Activated CD8-positive, alpha-beta T cell treated with anti-CD3 and anti-CD28 coated beads, Interleukin-2, amount 10 ng/mL, durations not matched to agents 7 days and 5 days (primary cell): ENCODE results near the gene TNRC6C. TPM values are rescaled to one million over a fixed set of nuclear protein-coding genes. Genes with fewer than 3 reads are reported as not detected.

Source experiments
- ATAC-seq: fragments of 150-1000 bp; cut with Tn5 transposase; one replicate; pipeline ENCODE4 v1.10.0; 2021; ENCODE audit warnings: moderate library complexity
- CTCF ChIA-PET: fragments of 350-600 bp; sonication (Branson Sonifier 250); formaldehyde crosslinking; loops from one replicate; lab custom pipeline; 2021; ENCODE audit warnings: antibody characterized with exemption; lab: Charles Lee
- POLR2A ChIA-PET: fragments of 350-600 bp; sonication (Branson Sonifier 250); formaldehyde crosslinking; loops from one replicate; lab custom pipeline; 2021; ENCODE audit warnings: antibody characterized with exemption; lab: Charles Lee
- DNase-seq: peaks from one replicate; pipeline ENCODE4 v3.0.0-alpha.2; 2020
- H3K27ac Mint-ChIP-seq: one replicate; pipeline ENCODE4 v1.8.0; 2021; ENCODE audit warnings: mild to moderate bottlenecking, mixed read lengths
- H3K27me3 Mint-ChIP-seq: one replicate; pipeline ENCODE4 v1.8.0; 2021; ENCODE audit warnings: low read depth, mixed read lengths
- H3K36me3 Mint-ChIP-seq: one replicate; pipeline ENCODE4 v1.8.0; 2021; ENCODE audit warnings: low read depth, mixed read lengths
- H3K4me1 Mint-ChIP-seq: one replicate; pipeline ENCODE4 v1.8.0; 2021; ENCODE audit warnings: low read depth, mixed read lengths
- H3K4me3 Mint-ChIP-seq: one replicate; pipeline ENCODE4 v1.8.0; 2021; ENCODE audit warnings: mild to moderate bottlenecking, mixed read lengths
- H3K9me3 Mint-ChIP-seq: one replicate; pipeline ENCODE4 v1.8.0; 2022; ENCODE audit warnings: mixed read lengths; ENCODE audit not compliant: insufficient read depth
- total RNA-seq, 2 experiments: library from RNA; stranded (reverse); gene quantifications; one replicate each; pipeline ENCODE4 v1.2.3, GENCODE V29; 2021

The TNRC6C gene
- total RNA-seq, 2 experiments from 2014 or later = 33.3 to 36.2 TPM

- Mint-ChIP-seq H3K4me1 (peaks cover 59% of the 10 kb centered on the region), H3K9me3 (no peaks in the 10 kb centered on the region), H3K27ac (no peak overlapping the region), H3K36me3 (peaks cover 65% of the 10 kb centered on the region), H3K27me3 (no peaks in the 10 kb centered on the region), H3K4me3 (no peak overlapping the region)
- ChIA-PET CTCF (interaction anchor here (0.9 to 6.3 kb wide), 2 partner anchors 19 to 70 kb away, joined by 3 to 63 read pairs; partner anchors contain the start of genes AFMID and TK1), POLR2A (interaction anchor here (0.9 to 4.6 kb wide), 3 partner anchors 9 to 18 kb away, joined by 3 to 36 read pairs (median 7); partner anchors contain the start of gene TMC8)
- ATAC-seq = no peak
- DNase-seq = no peak
Measured at GRCh38 chr17:78116411-78116810, 157.9 kb downstream of the TNRC6C start.

GRCh38 chr17:78117027-78117981 is 158.8 kb downstream of the TNRC6C start:
- Mint-ChIP-seq H3K27ac (peak overlapping the region; percentile 29), H3K9me3 (no peaks in the 10 kb centered on the region), H3K36me3 (peaks cover 73% of the 10 kb centered on the region), H3K4me1 (peaks cover 68% of the 10 kb centered on the region), H3K4me3 (peak overlapping the region; percentile 12), H3K27me3 (no peaks in the 10 kb centered on the region)
- CTCF ChIA-PET = interaction anchor here (1.2 to 11.1 kb wide), 2 partner anchors 13 to 19 kb away, joined by 4 to 133 read pairs; partner anchors contain the start of gene TMC8
- POLR2A ChIA-PET = interaction anchor here (1.3 to 13.9 kb wide), 3 partner anchors 10 to 22 kb away, joined by 7 to 182 read pairs (median 12); partner anchors contain the start of gene TMC6
- DNase-seq = no peak
- no peak for ATAC-seq

GRCh38 chr17:78118801-78119241 is 160.3 kb downstream of the TNRC6C start:
- H3K27ac Mint-ChIP-seq = no peak overlapping the region
- no peak overlapping the region for H3K4me3 Mint-ChIP-seq
- ChIA-PET POLR2A (interaction anchor here (2.3 to 13.9 kb wide), 3 partner anchors 9 to 21 kb away, joined by 12 to 182 read pairs (median 53); partner anchors contain the start of genes TMC6 and TMC8), CTCF (interaction anchor here (1.2 to 11.1 kb wide), 2 partner anchors 17 to 58 kb away, joined by 4 to 133 read pairs; no protein-coding TSS in a partner anchor)
- no peaks in the 10 kb centered on the region for H3K9me3 Mint-ChIP-seq
- no peaks in the 10 kb centered on the region for H3K27me3 Mint-ChIP-seq
- H3K4me1 Mint-ChIP-seq = peaks cover 69% of the 10 kb centered on the region
- no peak for DNase-seq
- H3K36me3 Mint-ChIP-seq = peaks cover 74% of the 10 kb centered on the region
- no peak for ATAC-seq

- Mint-ChIP-seq H3K4me1 (peaks cover 67% of the 10 kb centered on the region), H3K4me3 (peak overlapping the region; percentile 88), H3K9me3 (no peaks in the 10 kb centered on the region), H3K27me3 (no peaks in the 10 kb centered on the region), H3K36me3 (peaks cover 74% of the 10 kb centered on the region), H3K27ac (peak overlapping the region; percentile 95)
- ChIA-PET CTCF (interaction anchor here (0.6 to 11.1 kb wide), 4 partner anchors 10 to 130 kb away, joined by 3 to 133 read pairs (median 7); partner anchors contain the start of gene TMC8), POLR2A (interaction anchor here (0.8 to 13.9 kb wide), 3 partner anchors 8 to 19 kb away, joined by 3 to 182 read pairs (median 53); partner anchors contain the start of gene TMC8)
- DNase-seq (no peak), ATAC-seq (no peak)
Measured at GRCh38 chr17:78120537-78120936, 162.0 kb downstream of the TNRC6C start.

DNA sequence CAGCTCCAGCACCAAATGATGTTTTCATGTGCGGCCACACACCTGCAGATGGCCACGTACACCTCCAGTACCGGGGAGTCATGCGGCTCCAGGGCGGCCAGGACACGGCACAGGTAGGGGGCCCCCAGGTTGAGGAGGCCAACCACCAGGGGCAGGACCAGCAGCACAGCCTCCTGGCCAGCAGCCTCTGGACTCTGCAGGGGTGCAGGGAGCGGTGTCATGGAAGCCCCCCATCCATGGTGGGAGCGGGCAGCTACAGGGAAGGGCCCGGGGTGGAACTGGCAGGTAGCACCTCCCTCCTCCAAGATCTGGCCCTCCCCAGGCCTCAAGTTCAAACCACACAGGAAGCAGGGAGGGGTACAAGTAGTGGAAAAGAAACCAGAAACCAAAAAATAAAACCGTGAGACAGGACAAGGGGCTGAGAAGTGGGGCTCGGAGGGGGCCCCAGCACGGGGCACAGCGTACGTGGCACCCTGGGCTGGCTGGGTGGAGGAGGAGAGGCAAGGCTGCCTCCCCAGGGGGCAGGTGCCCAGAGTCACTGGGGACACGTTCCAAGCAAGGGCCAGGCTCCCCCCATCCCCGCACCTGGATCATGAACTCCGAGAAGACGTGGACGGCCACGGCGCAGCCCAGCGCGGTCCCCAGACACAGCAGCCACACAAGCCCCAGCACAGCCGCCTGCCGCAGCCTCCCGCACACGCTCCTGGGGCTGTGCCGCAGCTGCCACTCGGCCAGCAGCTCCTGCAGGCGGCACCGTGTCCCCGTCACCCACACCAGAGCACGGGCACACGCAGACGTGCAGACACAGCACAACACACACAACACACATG is 162.7 kb downstream of the TNRC6C start:
- Mint-ChIP-seq H3K9me3 (no peaks in the 10 kb centered on the region), H3K36me3 (peaks cover 77% of the 10 kb centered on the region), H3K27me3 (no peaks in the 10 kb centered on the region), H3K4me3 (peak overlapping the region; percentile 88), H3K4me1 (peaks cover 69% of the 10 kb centered on the region), H3K27ac (peak overlapping the region; percentile 95)
- ATAC-seq = peak; percentile 68
- DNase-seq = peak; percentile 82
- CTCF ChIA-PET = interaction anchor here (0.6 to 11.1 kb wide), 4 partner anchors 9 to 129 kb away, joined by 3 to 133 read pairs (median 7); partner anchors contain the start of gene TMC8
- POLR2A ChIA-PET = interaction anchor here (0.8 to 13.9 kb wide), 4 partner anchors 8 to 18 kb away, joined by 3 to 182 read pairs (median 30); partner anchors contain the start of gene TMC8

GRCh38 chr17:78121801-78122215 is 163.3 kb downstream of the TNRC6C start:
- H3K4me1 Mint-ChIP-seq = peaks cover 72% of the 10 kb centered on the region
- DNase-seq = no peak
- CTCF ChIA-PET = interaction anchor here (1.4 to 11.1 kb wide), 3 partner anchors 8 to 128 kb away, joined by 4 to 133 read pairs (median 10); partner anchors contain the start of gene TMC8
- no peaks in the 10 kb centered on the region for H3K9me3 Mint-ChIP-seq
- no peaks in the 10 kb centered on the region for H3K27me3 Mint-ChIP-seq
- H3K36me3 Mint-ChIP-seq = peaks cover 80% of the 10 kb centered on the region
- H3K4me3 Mint-ChIP-seq = peak overlapping the region; percentile 88
- ATAC-seq = peak; percentile 13
- POLR2A ChIA-PET = interaction anchor here (1.5 to 13.9 kb wide), 3 partner anchors 9 to 18 kb away, joined by 6 to 182 read pairs (median 53); partner anchors contain the start of gene TMC8
- peak overlapping the region; percentile 95 for H3K27ac Mint-ChIP-seq

DNA sequence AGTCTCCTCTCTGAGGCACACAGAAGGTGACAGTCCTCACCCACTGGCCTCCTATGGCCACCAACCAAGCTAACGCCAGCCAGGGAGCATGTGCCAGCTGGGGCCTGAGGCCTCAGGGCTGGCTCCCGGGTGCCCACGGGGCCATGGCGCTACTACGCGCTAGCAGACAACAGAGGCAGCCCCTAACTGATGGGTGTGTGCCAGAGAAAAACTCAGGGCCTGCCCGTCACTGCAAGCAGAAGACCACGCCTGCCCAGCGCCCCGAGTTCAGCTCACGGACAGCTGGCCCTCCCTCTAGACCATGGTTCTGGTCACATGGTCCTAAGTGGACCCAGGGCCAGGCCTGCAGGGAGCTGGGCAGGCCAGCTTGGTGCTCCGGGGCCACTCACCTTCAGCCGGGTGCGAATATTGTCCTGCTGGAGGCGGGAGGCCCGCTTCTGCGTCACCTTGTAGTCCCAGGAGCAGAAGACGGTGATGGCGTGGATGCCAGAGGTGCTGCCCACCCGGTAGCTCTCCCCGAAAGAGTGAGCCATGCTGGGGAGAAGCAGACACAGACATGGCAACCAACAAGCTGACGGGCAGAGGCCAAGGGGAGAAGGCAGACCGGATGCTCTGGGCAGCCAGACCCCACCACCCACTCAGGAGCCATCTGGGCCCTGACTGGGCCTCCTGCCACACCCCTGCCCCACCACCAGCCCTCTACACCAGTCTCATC is 163.9 kb downstream of the TNRC6C start:
- ChIA-PET POLR2A (interaction anchor here (1.5 to 13.9 kb wide), 3 partner anchors 9 to 17 kb away, joined by 6 to 182 read pairs (median 53); partner anchors contain the start of gene TMC8), CTCF (interaction anchor here (2.8 to 11.1 kb wide), 2 partner anchors 8 to 14 kb away, joined by 10 to 133 read pairs; partner anchors contain the start of gene TMC8)
- DNase-seq (no peak), ATAC-seq (no peak)
- peaks cover 81% of the 10 kb centered on the region for H3K36me3 Mint-ChIP-seq
- H3K27ac Mint-ChIP-seq = peak overlapping the region; percentile 95
- no peaks in the 10 kb centered on the region for H3K27me3 Mint-ChIP-seq
- peak overlapping the region; percentile 88 for H3K4me3 Mint-ChIP-seq
- H3K9me3 Mint-ChIP-seq = no peaks in the 10 kb centered on the region
- peaks cover 72% of the 10 kb centered on the region for H3K4me1 Mint-ChIP-seq

DNA sequence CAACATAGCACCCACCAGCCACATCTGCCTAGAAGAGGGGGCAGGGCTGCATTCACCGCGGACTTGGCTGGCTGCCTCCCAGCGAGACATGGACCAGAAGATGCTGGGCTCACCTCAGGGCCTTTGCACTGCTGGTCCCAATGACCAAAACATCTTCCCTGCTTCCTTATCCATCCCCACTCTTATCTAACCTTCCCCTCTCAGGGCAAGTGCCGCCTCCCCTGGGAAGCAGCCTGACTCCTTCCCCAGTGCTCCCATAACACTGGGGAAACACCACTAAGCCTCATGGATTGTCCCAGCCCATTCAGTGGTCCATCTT is 164.4 kb downstream of the TNRC6C start:
- ChIA-PET POLR2A (interaction anchor here (1.5 to 13.9 kb wide), 3 partner anchors 8 to 17 kb away, joined by 6 to 182 read pairs (median 53); partner anchors contain the start of gene TMC8), CTCF (interaction anchor here (2.8 to 11.1 kb wide), 2 partner anchors 7 to 13 kb away, joined by 10 to 133 read pairs; partner anchors contain the start of gene TMC8)
- Mint-ChIP-seq H3K4me3 (peak overlapping the region; percentile 88), H3K27ac (peak overlapping the region; percentile 95), H3K9me3 (no peaks in the 10 kb centered on the region), H3K27me3 (no peaks in the 10 kb centered on the region), H3K36me3 (peaks cover 81% of the 10 kb centered on the region), H3K4me1 (peaks cover 69% of the 10 kb centered on the region)
- DNase-seq (no peak), ATAC-seq (no peak)

DNA sequence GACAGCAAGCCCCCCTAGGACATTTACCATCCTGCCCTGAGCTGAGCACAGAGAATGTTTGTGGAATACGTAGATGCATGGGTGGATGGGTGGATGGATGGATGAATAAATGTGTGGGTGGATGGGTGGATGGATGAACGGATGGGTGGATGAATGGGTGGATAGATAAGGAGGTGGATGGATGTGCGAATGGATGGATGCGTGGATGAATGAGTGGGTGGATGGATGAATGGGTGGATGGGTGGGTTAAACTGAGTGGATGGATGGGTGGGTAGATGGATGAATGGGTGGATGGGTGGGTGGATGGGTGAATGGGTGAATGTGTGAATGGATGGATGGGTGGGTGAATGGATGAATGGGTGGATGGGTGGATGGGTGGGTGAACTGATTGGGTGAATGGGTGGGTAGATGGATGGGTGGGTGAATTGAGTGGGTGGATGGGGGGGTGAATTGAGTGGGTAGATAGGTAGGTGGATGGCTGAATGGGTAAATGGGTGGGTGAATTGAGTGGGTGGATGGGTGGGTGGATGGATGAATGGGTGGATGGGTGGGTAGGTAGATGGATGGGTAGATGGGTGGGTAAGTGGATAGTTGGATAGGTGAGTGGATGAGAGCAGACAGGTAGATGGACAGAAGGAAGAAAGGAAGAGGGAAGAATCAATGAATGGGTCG is 164.9 kb downstream of the TNRC6C start:
- DNase-seq (no peak), ATAC-seq (no peak)
- H3K4me3 Mint-ChIP-seq = peak overlapping the region; percentile 88
- CTCF ChIA-PET = interaction anchor here (2.8 to 11.1 kb wide), 2 partner anchors 7 to 13 kb away, joined by 10 to 133 read pairs; partner anchors contain the start of gene TMC8
- no peaks in the 10 kb centered on the region for H3K27me3 Mint-ChIP-seq
- H3K27ac Mint-ChIP-seq = peak overlapping the region; percentile 95
- H3K9me3 Mint-ChIP-seq = no peaks in the 10 kb centered on the region
- POLR2A ChIA-PET = interaction anchor here (1.4 to 13.9 kb wide), 4 partner anchors 8 to 46 kb away, joined by 4 to 182 read pairs (median 44); partner anchors contain the start of gene TMC8
- H3K4me1 Mint-ChIP-seq = peaks cover 67% of the 10 kb centered on the region
- H3K36me3 Mint-ChIP-seq = peaks cover 78% of the 10 kb centered on the region
